ENCODE results near the gene USP4. TPM values are rescaled to one million over a fixed set of nuclear protein-coding genes. Genes with fewer than 3 reads are reported as not detected.

Gene USP4
- total RNA-seq, 1 experiment from 2014 or later: 31.7 TPM

GRCh38 chr3:49269443-49270155, 70.3 kb downstream of the USP4 start:
- Histone ChIP-seq H3K79me2 (ENCODE audit: insufficient read depth, low read length) (no peaks in the 10 kb centered on the region), H3K27ac (ENCODE audit: low read depth, low read length) (no peak overlapping the region), H3K9ac (ENCODE audit: low read length) (no peak overlapping the region), H3K27me3 (ENCODE audit: insufficient read depth, low read length) (no peaks in the 10 kb centered on the region), H2AFZ (ENCODE audit: low read depth, low read length, poor library complexity, severe bottlenecking) (no peak overlapping the region), H3K36me3 (ENCODE audit: control insufficient read depth in 1 of 2, insufficient read depth in 2 of 2, low read length in 2 of 2) (peaks cover 0 to 8% of the 10 kb centered on the region in 2 experiments; a peak in 1 of 4 replicates), H3K9me2 (ENCODE audit: insufficient read depth) (no peaks in the 10 kb centered on the region), H3K4me3 (replicated peaks in 1 of 2; ENCODE audit: low read depth in 1 of 2, low read length in 2 of 2) (no peak overlapping the region), H3K4me1 (ENCODE audit: control insufficient read depth in 1 of 2, insufficient read depth in 2 of 2, low read length in 2 of 2) (peaks cover 13 to 24% of the 10 kb centered on the region in 2 experiments), H3K4me2 (ENCODE audit: low read length) (no peak overlapping the region), H3K9me3 (ENCODE audit: control insufficient read depth in 1 of 2, insufficient read depth in 1 of 2, low read depth in 1 of 2, low read length in 2 of 2) (no peaks in the 10 kb centered on the region), H4K20me1 (ENCODE audit: insufficient read depth) (no peaks in the 10 kb centered on the region)
- DNase-seq (ENCODE audit: low read depth, low spot score) (no peak), ATAC-seq (no peak)
- intact Hi-C loops (cut with micrococcal nuclease): no loop called here
- ChIA-PET CTCF (no interaction called here), RAD21 (ENCODE audit: low non-redundant PET in 1 of 2, low total read pairs in 2 of 2, uncharacterized antibody in 2 of 2, unreplicated experiment in 2 of 2) (no interaction called here), POLR2A (no interaction called here)
- BruUV-seq (replicated peaks): no TSS peak
- TF ChIP-seq YY1 (IDR thresholded peaks at IDR 0.05; ENCODE audit: extremely low read depth, insufficient replicate concordance, low read depth, low read length) (no peak), SIN3A (IDR thresholded peaks at IDR 0.05; ENCODE audit: low read depth) (no peak), EZH2 (IDR thresholded peaks at IDR 0.05) (no peak), POLR2AphosphoS5 (IDR thresholded peaks at IDR 0.05; ENCODE audit: low read depth, low read length) (no peak), MAX (IDR thresholded peaks at IDR 0.05) (no peak), REST (IDR thresholded peaks at IDR 0.05; ENCODE audit: low read depth) (no peak), TCF7L2 (IDR thresholded peaks at IDR 0.05; ENCODE audit: borderline replicate concordance, extremely low read depth, insufficient read depth, insufficient read length) (no peak), CTCF (IDR thresholded peaks at IDR 0.05 in 2 of 3, conservative IDR thresholded peaks at IDR 0.05 in 1 of 3; ENCODE audit: borderline replicate concordance in 1 of 3, insufficient read depth in 1 of 3, low read depth in 2 of 3, low read length in 2 of 3) (no peak)
